ENCODE measurements around the gene DSE. TPM values are rescaled to one million over a fixed set of nuclear protein-coding genes. Genes with fewer than 3 reads are reported as not detected.
"Not testable (repeated sequence)": the region's sequence is repeated elsewhere in the genome, so short reads cannot be mapped to it uniquely, and the experiment has no call there.

Gene DSE
- total RNA-seq, result 10 to 100 TPM; 27.9 to 61.6 (median 43.1) TPM
- 10 to 100 TPM; 23.1 to 29.0 TPM for polyA plus RNA-seq
- long read RNA-seq, donor 1, partial matches to known transcripts, result 9 of 147 reads
- long read RNA-seq, donor 1, other reads (novel, unspliced or antisense), result 137 of 147 reads
- long read RNA-seq, donor 2, full-length matches to known transcripts, result 3 of 3 reads
- long read RNA-seq, donor 2, partial matches to known transcripts, result 0 of 3 reads
- long read RNA-seq, donor 2, other reads (novel, unspliced or antisense), result 0 of 3 reads
- long read RNA-seq, donor 3, full-length matches to known transcripts, result 28 of 128 reads
- long read RNA-seq, donor 3, partial matches to known transcripts, result 14 of 128 reads
- long read RNA-seq, donor 3, other reads (novel, unspliced or antisense), result 86 of 128 reads

DNA sequence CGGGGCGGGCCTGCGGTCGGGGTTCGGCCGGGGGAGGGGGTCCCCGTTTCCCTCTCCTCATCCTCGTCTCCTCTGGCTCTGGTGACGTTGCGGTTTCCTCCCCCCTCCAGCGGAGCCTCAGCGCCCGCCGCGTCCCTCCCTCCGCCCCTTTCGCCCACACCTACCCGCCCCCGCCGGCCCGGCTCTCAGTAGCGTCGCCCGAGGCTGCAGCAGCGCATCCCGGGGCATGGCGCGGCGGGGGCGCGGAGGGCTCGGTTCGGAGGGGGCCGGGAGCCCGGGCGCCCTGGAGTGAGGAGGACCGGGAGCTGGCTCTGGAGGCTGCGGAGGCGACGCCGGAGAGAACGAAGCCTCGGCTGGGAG lies at the start of gene DSE:
DSE (plus strand) TSS at position 188 of the 360 bp plus-strand sequence. CDS start 28,304 bp downstream, outside the sequence.
- H3K4me3 ChIP-seq, result peak within 1 kb of the TSS; percentile 90
- H3K36me3 ChIP-seq, result no peaks in the 10 kb centered on the region
- TF ChIP-seq, protein P1, sequence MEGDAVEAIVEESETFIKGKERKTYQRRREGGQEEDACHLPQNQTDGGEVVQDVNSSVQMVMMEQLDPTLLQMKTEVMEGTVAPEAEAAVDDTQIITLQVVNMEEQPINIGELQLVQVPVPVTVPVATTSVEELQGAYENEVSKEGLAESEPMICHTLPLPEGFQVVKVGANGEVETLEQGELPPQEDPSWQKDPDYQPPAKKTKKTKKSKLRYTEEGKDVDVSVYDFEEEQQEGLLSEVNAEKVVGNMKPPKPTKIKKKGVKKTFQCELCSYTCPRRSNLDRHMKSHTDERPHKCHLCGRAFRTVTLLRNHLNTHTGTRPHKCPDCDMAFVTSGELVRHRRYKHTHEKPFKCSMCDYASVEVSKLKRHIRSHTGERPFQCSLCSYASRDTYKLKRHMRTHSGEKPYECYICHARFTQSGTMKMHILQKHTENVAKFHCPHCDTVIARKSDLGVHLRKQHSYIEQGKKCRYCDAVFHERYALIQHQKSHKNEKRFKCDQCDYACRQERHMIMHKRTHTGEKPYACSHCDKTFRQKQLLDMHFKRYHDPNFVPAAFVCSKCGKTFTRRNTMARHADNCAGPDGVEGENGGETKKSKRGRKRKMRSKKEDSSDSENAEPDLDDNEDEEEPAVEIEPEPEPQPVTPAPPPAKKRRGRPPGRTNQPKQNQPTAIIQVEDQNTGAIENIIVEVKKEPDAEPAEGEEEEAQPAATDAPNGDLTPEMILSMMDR (IDR thresholded peaks at IDR 0.05), result no peak
- TF ChIP-seq POLR2A (IDR thresholded peaks at IDR 0.05) (peak; percentile 90), EP300 (IDR thresholded peaks at IDR 0.05) (no peak)
- DNase-seq, result peak; percentile 91 to 92 (median 91)
- no peaks in the 10 kb centered on the region for H3K27me3 ChIP-seq
- 0 to 1% (median 1%) methylated on average over 28 to 43 of the region's 43 CpGs for WGBS, 3 donors
- H3K27ac ChIP-seq, result peak within 1 kb of the TSS; percentile 97
- no peaks in the 10 kb centered on the region for H3K9me3 ChIP-seq
- H3K4me1 ChIP-seq (ENCODE audit: insufficient read depth), result peaks cover 4% of the 10 kb centered on the region
- intact Hi-C loops (cut with DNase I), result no loop called here

DNA sequence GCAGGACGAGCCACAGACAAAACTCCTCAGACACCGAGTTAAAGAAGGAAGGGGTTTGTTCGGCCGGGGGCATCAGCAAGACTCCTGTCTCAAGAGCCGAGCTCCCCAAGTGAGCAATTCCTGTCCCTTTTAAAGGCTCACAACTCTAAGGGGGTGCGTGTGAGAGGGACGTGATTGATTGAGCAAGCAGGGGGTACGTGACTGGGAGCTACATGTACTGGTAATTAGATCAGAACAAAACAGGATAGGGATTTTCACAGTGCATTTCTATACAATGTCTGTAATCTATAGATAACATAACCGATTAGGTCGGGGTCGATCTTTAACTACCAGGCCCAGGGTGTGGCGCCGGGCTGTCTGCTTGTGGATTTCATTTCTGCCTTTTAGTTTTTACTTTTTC lies 48.8 kb upstream of the DSE start:
- intact Hi-C loops (cut with DNase I); H3K9me3 ChIP-seq; H3K27me3 ChIP-seq; H3K4me3 ChIP-seq; H3K27ac ChIP-seq; H3K4me1 ChIP-seq (ENCODE audit: insufficient read depth); DNase-seq; H3K36me3 ChIP-seq: not testable (repeated sequence)
- WGBS, 3 donors, result 91 to 95% (median 94%) methylated on average over 13 of the region's 13 CpGs

DNA sequence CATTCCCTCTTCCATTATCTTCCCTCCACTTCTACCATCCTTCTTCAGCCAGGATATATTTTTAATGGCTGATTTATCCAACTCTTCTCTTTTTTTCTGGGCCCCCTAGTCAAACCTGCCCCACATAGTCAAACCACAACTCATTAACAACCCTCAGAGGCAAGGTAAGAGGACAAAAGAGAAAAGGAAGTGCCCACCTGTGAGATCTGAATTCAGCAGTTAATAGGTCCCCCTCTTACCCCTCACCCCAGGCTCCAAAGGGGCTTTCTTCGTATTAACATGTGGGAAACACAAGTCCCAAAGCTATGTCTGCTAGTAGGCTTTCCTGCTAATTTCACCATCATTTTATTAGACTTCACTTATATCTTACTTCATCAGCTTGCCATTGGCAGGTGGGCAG lies 46.9 kb upstream of the DSE start:
- WGBS, 3 donors, result 94 to 100% (median 96%) methylated on average over 1 of the region's 1 CpG
- intact Hi-C loops (cut with DNase I), result no loop called here
- DNase-seq, result no peak
- Histone ChIP-seq H3K27ac (no peak overlapping the region), H3K4me3 (no peak overlapping the region), H3K27me3 (no peaks in the 10 kb centered on the region), H3K9me3 (no peaks in the 10 kb centered on the region), H3K36me3 (no peaks in the 10 kb centered on the region), H3K4me1 (ENCODE audit: insufficient read depth) (peaks cover 8% of the 10 kb centered on the region)
- TF ChIP-seq, protein P1 (IDR thresholded peaks at IDR 0.05), result no peak
- TF ChIP-seq POLR2A (IDR thresholded peaks at IDR 0.05), result no peak
- no peak for TF ChIP-seq EP300 (IDR thresholded peaks at IDR 0.05)

DNA sequence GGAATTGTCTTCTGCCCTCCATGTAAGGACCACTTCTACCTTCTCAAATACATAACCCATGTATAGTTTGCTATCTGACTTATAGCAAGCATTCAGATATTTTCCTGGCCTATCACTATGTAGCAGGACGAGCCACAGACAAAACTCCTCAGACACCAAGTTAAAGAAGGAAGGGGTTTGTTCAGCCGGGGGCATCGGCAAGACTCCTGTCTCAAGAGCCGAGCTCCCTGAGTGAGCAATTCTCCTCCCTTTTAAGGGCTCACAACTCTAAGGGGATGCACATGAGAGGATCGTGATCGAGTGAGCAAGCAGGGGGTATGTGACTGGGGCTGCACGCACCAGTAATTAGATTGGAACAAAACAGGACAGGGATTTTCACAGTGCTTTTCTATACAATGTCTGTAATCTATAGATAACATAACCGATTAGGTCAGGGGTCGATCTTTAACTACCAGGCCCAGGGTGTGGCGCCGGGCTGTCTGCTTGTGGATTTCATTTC lies 45.1 kb upstream of the DSE start:
- H3K36me3 ChIP-seq; H3K27me3 ChIP-seq; H3K9me3 ChIP-seq; DNase-seq; H3K4me3 ChIP-seq; H3K4me1 ChIP-seq (ENCODE audit: insufficient read depth); H3K27ac ChIP-seq; intact Hi-C loops (cut with DNase I): not testable (repeated sequence)
- 95 to 97% (median 97%) methylated on average over 10 to 11 of the region's 11 CpGs for WGBS, 3 donors

DNA sequence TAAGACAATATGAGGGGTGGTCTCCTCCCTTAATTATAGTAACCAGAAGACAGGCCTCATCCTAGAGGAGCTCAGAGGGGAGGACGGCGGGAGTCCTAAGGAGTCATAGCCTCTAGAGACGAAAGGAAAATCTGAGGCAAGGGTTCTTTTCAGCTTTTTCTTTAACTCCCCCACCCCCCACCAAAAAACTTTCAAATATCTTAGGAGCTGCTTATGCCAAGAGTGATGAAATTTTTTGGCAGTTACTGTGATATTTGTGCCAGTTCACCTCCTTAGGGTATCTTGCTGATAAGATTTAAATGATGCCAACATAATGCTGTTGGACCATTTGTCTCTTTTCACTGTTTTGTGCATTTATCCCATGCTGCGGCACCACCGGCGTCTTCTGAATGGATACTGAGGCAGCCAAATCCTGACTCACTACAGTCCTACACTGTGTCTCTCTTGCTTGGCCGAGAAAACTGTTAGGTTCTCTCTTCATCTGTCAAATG lies 44.5 kb upstream of the DSE start:
- H3K36me3 ChIP-seq, result no peaks in the 10 kb centered on the region
- no peak for DNase-seq
- H3K27ac ChIP-seq, result no peak overlapping the region
- no peaks in the 10 kb centered on the region for H3K27me3 ChIP-seq
- 49 to 76% (median 67%) methylated on average over 7 of the region's 7 CpGs for WGBS, 3 donors
- no peak overlapping the region for H3K4me3 ChIP-seq
- H3K4me1 ChIP-seq (ENCODE audit: insufficient read depth), result peaks cover 8% of the 10 kb centered on the region
- TF ChIP-seq EP300 (IDR thresholded peaks at IDR 0.05) (no peak), POLR2A (IDR thresholded peaks at IDR 0.05) (no peak)
- TF ChIP-seq, protein P1 (IDR thresholded peaks at IDR 0.05), result no peak
- intact Hi-C loops (cut with DNase I), result no loop called here
- no peaks in the 10 kb centered on the region for H3K9me3 ChIP-seq
